Neural cell (in vitro differentiated cells): Measurements from ENCODE around the gene SLC25A30. TPM values are rescaled to one million over a fixed set of nuclear protein-coding genes. Genes with fewer than 3 reads are reported as not detected.

ENCODE experiments used
- H2AFZ ChIP-seq: fragments of 200-600, 300-800 bp; sonication (generic), shearing (Covaris generic); 2 replicates; pipeline ENCODE4 v1.6.0; 2014; ENCODE audit warnings: low read depth, mild to moderate bottlenecking, antibody characterized with exemption, low read length, moderate library complexity
- H3F3A ChIP-seq: fragments of 200-600 bp; shearing (Covaris generic); 2 replicates; pipeline ENCODE4 v1.6.1; 2016; ENCODE audit warnings: mild to moderate bottlenecking, moderate library complexity, mixed read lengths, antibody characterized with exemption, low read length; ENCODE audit not compliant: insufficient read depth, poor library complexity, severe bottlenecking
- H3K27ac ChIP-seq: fragments of 200-600, 300-800 bp; sonication (generic), shearing (Covaris generic); 2 replicates; pipeline ENCODE4 v1.5.1; 2014; ENCODE audit warnings: mild to moderate bottlenecking, low read length, moderate library complexity
- H3K27me3 ChIP-seq: fragments of 300-800, 200-600 bp; sonication (generic), shearing (Covaris generic); 2 replicates; pipeline ENCODE4 v1.6.0; 2014; ENCODE audit warnings: mild to moderate bottlenecking, low read depth, low read length, moderate library complexity; ENCODE audit not compliant: insufficient read depth
- H3K36me3 ChIP-seq: fragments of 300-800, 200-600 bp; sonication (generic), shearing (Covaris generic); 2 replicates; pipeline ENCODE4 v1.5.1; 2014; ENCODE audit warnings: mild to moderate bottlenecking, antibody characterized with exemption, low read length, moderate library complexity; ENCODE audit not compliant: insufficient read depth
- H3K4me2 ChIP-seq: fragments of 300-800, 200-600 bp; sonication (generic), shearing (Covaris generic); 2 replicates; pipeline ENCODE4 v1.6.0; 2014; ENCODE audit warnings: mild to moderate bottlenecking, low read length
- H3K4me3 ChIP-seq: fragments of 300-800, 200-600 bp; sonication (generic), shearing (Covaris generic); 2 replicates; pipeline ENCODE4 v1.5.1; 2014; ENCODE audit warnings: mild to moderate bottlenecking, low read length, moderate library complexity
- H3K79me2 ChIP-seq: fragments of 200-600 bp; shearing (Covaris generic); replicated peaks from 2 replicates; pipeline ENCODE4 v1.6.0; 2014; ENCODE audit warnings: mild to moderate bottlenecking, low read length, moderate library complexity; ENCODE audit not compliant: insufficient read depth
- H3K9ac ChIP-seq: fragments of 300-800, 200-600 bp; sonication (generic), shearing (Covaris generic); 2 replicates; pipeline ENCODE4 v1.6.1; 2016; ENCODE audit warnings: mild to moderate bottlenecking, low read length, mixed read lengths
- H3K9me2 ChIP-seq: fragments of 200-600 bp; shearing (Covaris generic); 2 replicates; pipeline ENCODE4 v1.6.1; 2016; ENCODE audit warnings: mild to moderate bottlenecking, low read length, mixed read lengths; ENCODE audit not compliant: insufficient read depth
- H3K9me3 ChIP-seq: fragments of 200-600, 300-800 bp; sonication (generic), shearing (Covaris generic); 2 replicates; pipeline ENCODE4 v1.6.1; 2016; ENCODE audit warnings: mild to moderate bottlenecking, mixed run types, low read length, moderate library complexity, mixed read lengths
- H4K20me1 ChIP-seq: fragments of 200-600 bp; shearing (Covaris generic); 2 replicates; pipeline ENCODE4 v1.6.1; 2016; ENCODE audit warnings: mild to moderate bottlenecking, mixed run types; ENCODE audit not compliant: insufficient read depth
- EP300 ChIP-seq: fragments of 450-650 bp; conservative IDR thresholded peaks from 2 replicates; pipeline ENCODE4 v1.6.1; 2014; ENCODE audit warnings: antibody characterized with exemption, mild to moderate bottlenecking, moderate library complexity; ENCODE audit not compliant: poor library complexity, severe bottlenecking
- EZH2 ChIP-seq: fragments of 200-600, 300-800 bp; shearing (Covaris generic), sonication (generic); IDR thresholded peaks from 2 replicates; pipeline ENCODE4 v1.6.1; 2014; ENCODE audit warnings: antibody characterized with exemption, low read length, borderline replicate concordance, mild to moderate bottlenecking; ENCODE audit not compliant: insufficient read depth, poor library complexity, severe bottlenecking
- MXI1 ChIP-seq: fragments of 450-650 bp; conservative IDR thresholded peaks from 2 replicates; pipeline ENCODE4 v1.6.1; 2014; ENCODE audit warnings: antibody characterized with exemption, mild to moderate bottlenecking; ENCODE audit not compliant: poor library complexity, severe bottlenecking
- POLR2AphosphoS5 ChIP-seq: IDR thresholded peaks from 2 replicates; pipeline ENCODE4 v1.6.1; 2012
- RAD21 ChIP-seq: fragments of 450-650 bp; conservative IDR thresholded peaks from 2 replicates; pipeline ENCODE4 v1.6.1; 2014; ENCODE audit warnings: antibody characterized with exemption, mild to moderate bottlenecking, moderate library complexity
- SMC3 ChIP-seq: fragments of 450-650 bp; conservative IDR thresholded peaks from 2 replicates; pipeline ENCODE4 v1.6.1; 2014; ENCODE audit warnings: antibody characterized with exemption, mild to moderate bottlenecking, moderate library complexity; ENCODE audit not compliant: poor library complexity
- TAF1 ChIP-seq: IDR thresholded peaks from 2 replicates; pipeline ENCODE4 v1.6.1; 2012; ENCODE audit warnings: low read depth
- polyA plus RNA-seq: library from polyadenylated mRNA; depleted of rRNA; stranded (reverse); fragments of >200 nt; gene quantifications from 2 replicates; pipeline ENCODE4 v1.2.3, GENCODE V29; 2014
- TF ChIP-seq, protein P1 (sequence below): fragments of 450-650 bp; IDR thresholded peaks from 2 replicates; pipeline ENCODE4 v1.5.1; 2014; ENCODE audit warnings: antibody characterized with exemption, mild to moderate bottlenecking, moderate library complexity; ENCODE audit not compliant: poor library complexity, severe bottlenecking
- TF ChIP-seq, protein P2 (sequence below): IDR thresholded peaks from 2 replicates; pipeline ENCODE4 v1.6.1; 2012; ENCODE audit warnings: borderline replicate concordance

Gene SLC25A30
- polyA plus RNA-seq, 1 donor from 2014 or later, result 4.9 TPM

DNA sequence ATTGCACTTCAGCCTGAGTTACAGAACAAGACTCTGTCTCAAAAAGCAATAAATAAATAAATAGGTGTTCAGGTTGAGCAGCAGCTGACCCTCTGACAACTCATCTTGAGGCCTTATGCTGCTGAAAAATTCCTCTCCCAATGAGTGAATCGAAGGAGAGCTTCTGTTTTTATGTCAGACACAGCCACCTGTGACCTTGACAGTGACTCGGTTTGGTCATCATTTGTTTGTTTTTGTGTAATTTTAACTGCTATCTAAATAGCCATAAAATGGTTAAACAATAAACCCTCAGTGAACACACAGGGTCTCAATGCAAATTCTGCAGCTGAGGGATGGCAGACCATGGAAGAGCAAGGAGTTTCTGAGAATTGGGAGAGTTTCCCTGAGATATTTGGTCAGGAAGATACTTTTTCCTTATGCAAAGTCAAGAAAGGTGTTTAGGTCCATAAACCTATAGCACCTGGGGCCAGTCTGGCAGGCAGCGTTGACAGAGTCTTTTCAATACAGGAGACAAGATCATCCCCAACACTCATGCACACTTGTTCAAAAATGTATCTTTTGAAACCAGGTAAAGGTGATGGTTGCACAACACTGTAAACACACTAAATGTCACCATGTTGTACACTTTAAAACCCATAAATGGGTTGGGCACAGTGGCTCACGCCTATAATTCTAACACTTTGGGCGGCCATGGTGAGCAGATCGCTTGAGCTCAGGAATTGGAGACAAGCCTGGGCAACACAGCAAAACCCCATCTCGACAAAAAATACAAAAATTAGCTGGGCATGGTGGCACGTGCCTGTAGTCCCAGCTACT lies 16.6 kb upstream of the SLC25A30 start:
- H3K4me2 ChIP-seq, result no peak overlapping the region
- H3K36me3 ChIP-seq, result no peaks in the 10 kb centered on the region
- H2AFZ ChIP-seq, result no peak overlapping the region
- no peak overlapping the region for H3K9ac ChIP-seq
- TF ChIP-seq RAD21, result no peak
- TF ChIP-seq SMC3, result no peak
- TF ChIP-seq EZH2, result no peak
- no peak for TF ChIP-seq TAF1
- TF ChIP-seq, protein P1, sequence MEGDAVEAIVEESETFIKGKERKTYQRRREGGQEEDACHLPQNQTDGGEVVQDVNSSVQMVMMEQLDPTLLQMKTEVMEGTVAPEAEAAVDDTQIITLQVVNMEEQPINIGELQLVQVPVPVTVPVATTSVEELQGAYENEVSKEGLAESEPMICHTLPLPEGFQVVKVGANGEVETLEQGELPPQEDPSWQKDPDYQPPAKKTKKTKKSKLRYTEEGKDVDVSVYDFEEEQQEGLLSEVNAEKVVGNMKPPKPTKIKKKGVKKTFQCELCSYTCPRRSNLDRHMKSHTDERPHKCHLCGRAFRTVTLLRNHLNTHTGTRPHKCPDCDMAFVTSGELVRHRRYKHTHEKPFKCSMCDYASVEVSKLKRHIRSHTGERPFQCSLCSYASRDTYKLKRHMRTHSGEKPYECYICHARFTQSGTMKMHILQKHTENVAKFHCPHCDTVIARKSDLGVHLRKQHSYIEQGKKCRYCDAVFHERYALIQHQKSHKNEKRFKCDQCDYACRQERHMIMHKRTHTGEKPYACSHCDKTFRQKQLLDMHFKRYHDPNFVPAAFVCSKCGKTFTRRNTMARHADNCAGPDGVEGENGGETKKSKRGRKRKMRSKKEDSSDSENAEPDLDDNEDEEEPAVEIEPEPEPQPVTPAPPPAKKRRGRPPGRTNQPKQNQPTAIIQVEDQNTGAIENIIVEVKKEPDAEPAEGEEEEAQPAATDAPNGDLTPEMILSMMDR, result no peak
- TF ChIP-seq, protein P2, sequence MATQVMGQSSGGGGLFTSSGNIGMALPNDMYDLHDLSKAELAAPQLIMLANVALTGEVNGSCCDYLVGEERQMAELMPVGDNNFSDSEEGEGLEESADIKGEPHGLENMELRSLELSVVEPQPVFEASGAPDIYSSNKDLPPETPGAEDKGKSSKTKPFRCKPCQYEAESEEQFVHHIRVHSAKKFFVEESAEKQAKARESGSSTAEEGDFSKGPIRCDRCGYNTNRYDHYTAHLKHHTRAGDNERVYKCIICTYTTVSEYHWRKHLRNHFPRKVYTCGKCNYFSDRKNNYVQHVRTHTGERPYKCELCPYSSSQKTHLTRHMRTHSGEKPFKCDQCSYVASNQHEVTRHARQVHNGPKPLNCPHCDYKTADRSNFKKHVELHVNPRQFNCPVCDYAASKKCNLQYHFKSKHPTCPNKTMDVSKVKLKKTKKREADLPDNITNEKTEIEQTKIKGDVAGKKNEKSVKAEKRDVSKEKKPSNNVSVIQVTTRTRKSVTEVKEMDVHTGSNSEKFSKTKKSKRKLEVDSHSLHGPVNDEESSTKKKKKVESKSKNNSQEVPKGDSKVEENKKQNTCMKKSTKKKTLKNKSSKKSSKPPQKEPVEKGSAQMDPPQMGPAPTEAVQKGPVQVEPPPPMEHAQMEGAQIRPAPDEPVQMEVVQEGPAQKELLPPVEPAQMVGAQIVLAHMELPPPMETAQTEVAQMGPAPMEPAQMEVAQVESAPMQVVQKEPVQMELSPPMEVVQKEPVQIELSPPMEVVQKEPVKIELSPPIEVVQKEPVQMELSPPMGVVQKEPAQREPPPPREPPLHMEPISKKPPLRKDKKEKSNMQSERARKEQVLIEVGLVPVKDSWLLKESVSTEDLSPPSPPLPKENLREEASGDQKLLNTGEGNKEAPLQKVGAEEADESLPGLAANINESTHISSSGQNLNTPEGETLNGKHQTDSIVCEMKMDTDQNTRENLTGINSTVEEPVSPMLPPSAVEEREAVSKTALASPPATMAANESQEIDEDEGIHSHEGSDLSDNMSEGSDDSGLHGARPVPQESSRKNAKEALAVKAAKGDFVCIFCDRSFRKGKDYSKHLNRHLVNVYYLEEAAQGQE, result no peak
- no peak for TF ChIP-seq POLR2AphosphoS5
- no peak for TF ChIP-seq MXI1
- TF ChIP-seq EP300, result no peak
- no peak overlapping the region for H3K27ac ChIP-seq
- no peaks in the 10 kb centered on the region for H4K20me1 ChIP-seq
- no peaks in the 10 kb centered on the region for H3K27me3 ChIP-seq
- no peaks in the 10 kb centered on the region for H3K9me2 ChIP-seq
- H3K4me3 ChIP-seq, result no peak overlapping the region
- no peaks in the 10 kb centered on the region for H3F3A ChIP-seq
- no peaks in the 10 kb centered on the region for H3K79me2 ChIP-seq
- no peaks in the 10 kb centered on the region for H3K9me3 ChIP-seq

DNA sequence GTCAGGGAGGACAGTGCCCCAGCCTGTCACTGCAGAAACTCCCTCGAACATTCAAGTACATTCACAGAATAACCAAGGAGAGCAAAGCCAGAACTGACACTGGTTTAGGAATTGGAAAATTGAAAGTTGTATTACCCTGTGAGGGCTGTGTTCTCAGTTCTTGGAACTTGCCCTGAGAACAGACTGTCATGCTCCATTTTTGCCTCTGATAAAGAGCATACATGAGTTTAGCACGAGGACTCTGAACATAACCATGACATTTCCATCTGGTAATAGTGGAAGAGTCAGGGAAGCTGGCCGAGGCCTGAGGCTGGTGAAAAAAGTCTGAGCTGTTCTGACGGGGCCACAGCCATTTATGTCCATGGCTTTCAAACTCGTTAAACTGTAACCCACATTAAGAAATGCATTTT lies 15.2 kb upstream of the SLC25A30 start:
- Histone ChIP-seq H4K20me1 (no peaks in the 10 kb centered on the region), H3K9ac (no peak overlapping the region), H3K79me2 (no peaks in the 10 kb centered on the region), H3F3A (no peaks in the 10 kb centered on the region), H3K27ac (no peak overlapping the region), H3K4me2 (no peak overlapping the region), H3K9me3 (no peaks in the 10 kb centered on the region), H2AFZ (no peak overlapping the region), H3K9me2 (no peaks in the 10 kb centered on the region), H3K36me3 (no peaks in the 10 kb centered on the region), H3K4me3 (no peak overlapping the region), H3K27me3 (no peaks in the 10 kb centered on the region)
- TF ChIP-seq TAF1, result no peak
- no peak for TF ChIP-seq POLR2AphosphoS5
- no peak for TF ChIP-seq EZH2
- TF ChIP-seq MXI1, result no peak
- TF ChIP-seq, protein P1, result no peak
- TF ChIP-seq SMC3, result no peak
- TF ChIP-seq EP300, result no peak
- TF ChIP-seq RAD21, result no peak
- TF ChIP-seq, protein P2, result no peak
